ENCODE results near the gene SNAPC4. TPM values are rescaled to one million over a fixed set of nuclear protein-coding genes. Genes with fewer than 3 reads are reported as not detected.
"Not testable (repeated sequence)": the region's sequence is repeated elsewhere in the genome, so short reads cannot be mapped to it uniquely, and the experiment has no call there.

The SNAPC4 gene
- total RNA-seq, 2 experiments from 2014 or later: 9.6 to 9.9 TPM

- H3K9me3 Mint-ChIP-seq: no peaks in the 10 kb centered on the region
- peak; percentile 76 for ATAC-seq (ENCODE audit: low read depth)
- H3K27me3 Mint-ChIP-seq: no peaks in the 10 kb centered on the region
- peak; percentile 97 for DNase-seq
- H3K36me3 Mint-ChIP-seq: peaks cover 23% of the 10 kb centered on the region
- POLR2A ChIA-PET: interaction anchor here (0.5 to 1.8 kb wide), 7 partner anchors 12 to 303 kb away, joined by 3 to 7 read pairs (median 3); partner anchors contain the start of gene DNLZ
- peak within 1 kb of the TSS; percentile 90 for H3K27ac Mint-ChIP-seq
- peaks cover 27% of the 10 kb centered on the region for H3K4me1 Mint-ChIP-seq
- H3K4me3 Mint-ChIP-seq: peak within 1 kb of the TSS; percentile 94
Observed at GRCh38 chr9:136410500-136411287, 10.7 kb upstream of the SNAPC4 start, which contains the start of the genes ENTR1 and PMPCA. TSS of gene ENTR1 (minus strand) at chr9:136410614. CDS start at chr9:136410397, 217 bp downstream. TSS of gene PMPCA (plus strand) at chr9:136410658. CDS start at chr9:136410669, 11 bp downstream.

- Mint-ChIP-seq H3K4me1 (peaks cover 34% of the 10 kb centered on the region), H3K27ac (peak overlapping the region; percentile 90), H3K4me3 (peak overlapping the region; percentile 86), H3K27me3 (no peaks in the 10 kb centered on the region), H3K9me3 (no peaks in the 10 kb centered on the region), H3K36me3 (peaks cover 24% of the 10 kb centered on the region)
- peak; percentile 12 for ATAC-seq (ENCODE audit: low read depth)
- POLR2A ChIA-PET: interaction anchor here (0.6 to 1.8 kb wide), 7 partner anchors 9 to 75 kb away, joined by 3 to 7 read pairs (median 3); partner anchors contain the start of gene DNLZ
- peak; percentile 57 for DNase-seq
Observed at GRCh38 chr9:136409557-136410455, 9.8 kb upstream of the SNAPC4 start.

- ATAC-seq (ENCODE audit: low read depth) (no peak), DNase-seq (no peak)
- POLR2A ChIA-PET: interaction anchor here (0.7 kb wide), 1 partner anchor 42 kb away, joined by 7 read pairs; no protein-coding TSS in a partner anchor
- no peaks in the 10 kb centered on the region for H3K9me3 Mint-ChIP-seq
- no peak overlapping the region for H3K27ac Mint-ChIP-seq
- peaks cover 24% of the 10 kb centered on the region for H3K36me3 Mint-ChIP-seq
- no peak overlapping the region for H3K4me3 Mint-ChIP-seq
- H3K4me1 Mint-ChIP-seq: peaks cover 50% of the 10 kb centered on the region
- no peaks in the 10 kb centered on the region for H3K27me3 Mint-ChIP-seq
Observed at GRCh38 chr9:136407911-136408310, 7.9 kb upstream of the SNAPC4 start.

GRCh38 chr9:136407061-136407460 lies 7.1 kb upstream of the SNAPC4 start:
- H3K9me3 Mint-ChIP-seq; H3K27ac Mint-ChIP-seq; DNase-seq; ATAC-seq (ENCODE audit: low read depth); H3K4me3 Mint-ChIP-seq; POLR2A ChIA-PET; H3K27me3 Mint-ChIP-seq: not testable (repeated sequence)
- Mint-ChIP-seq H3K36me3 (peaks cover 31% of the 10 kb centered on the region), H3K4me1 (peaks cover 53% of the 10 kb centered on the region)

GRCh38 chr9:136405904-136406303 lies 5.9 kb upstream of the SNAPC4 start:
- H3K4me1 Mint-ChIP-seq: peaks cover 44% of the 10 kb centered on the region
- H3K36me3 Mint-ChIP-seq: peaks cover 36% of the 10 kb centered on the region
- not testable (repeated sequence) for H3K27me3 Mint-ChIP-seq; ATAC-seq (ENCODE audit: low read depth); H3K27ac Mint-ChIP-seq; H3K9me3 Mint-ChIP-seq; H3K4me3 Mint-ChIP-seq; DNase-seq
- POLR2A ChIA-PET: interaction anchor here (1.2 kb wide), 1 partner anchor 134 kb away, joined by 3 read pairs; no protein-coding TSS in a partner anchor

- peaks cover 36% of the 10 kb centered on the region for H3K36me3 Mint-ChIP-seq
- POLR2A ChIA-PET: interaction anchor here (1.2 kb wide), 1 partner anchor 134 kb away, joined by 3 read pairs; no protein-coding TSS in a partner anchor
- no peak for ATAC-seq (ENCODE audit: low read depth)
- DNase-seq: no peak
- no peak overlapping the region for H3K27ac Mint-ChIP-seq
- H3K4me3 Mint-ChIP-seq: no peak overlapping the region
- no peaks in the 10 kb centered on the region for H3K27me3 Mint-ChIP-seq
- no peaks in the 10 kb centered on the region for H3K9me3 Mint-ChIP-seq
- peaks cover 47% of the 10 kb centered on the region for H3K4me1 Mint-ChIP-seq
Observed at GRCh38 chr9:136405481-136405880, 5.5 kb upstream of the SNAPC4 start.

GRCh38 chr9:136404801-136405136 lies 4.8 kb upstream of the SNAPC4 start:
- H3K27me3 Mint-ChIP-seq: no peaks in the 10 kb centered on the region
- peak overlapping the region; percentile 69 for H3K4me3 Mint-ChIP-seq
- peaks cover 36% of the 10 kb centered on the region for H3K36me3 Mint-ChIP-seq
- peak overlapping the region; percentile 74 for H3K27ac Mint-ChIP-seq
- DNase-seq: no peak
- peaks cover 45% of the 10 kb centered on the region for H3K4me1 Mint-ChIP-seq
- ATAC-seq (ENCODE audit: low read depth): no peak
- H3K9me3 Mint-ChIP-seq: no peaks in the 10 kb centered on the region
- POLR2A ChIA-PET: interaction anchor here (0.5 to 2.6 kb wide), 5 partner anchors 34 to 246 kb away, joined by 3 to 15 read pairs (median 5); partner anchors contain the start of gene DNLZ

GRCh38 chr9:136403915-136404800 lies 4.2 kb upstream of the SNAPC4 start:
- peak overlapping the region; percentile 69 for H3K4me3 Mint-ChIP-seq
- peaks cover 34% of the 10 kb centered on the region for H3K36me3 Mint-ChIP-seq
- peaks cover 41% of the 10 kb centered on the region for H3K4me1 Mint-ChIP-seq
- H3K9me3 Mint-ChIP-seq: no peaks in the 10 kb centered on the region
- DNase-seq: peak; percentile 57
- H3K27me3 Mint-ChIP-seq: no peaks in the 10 kb centered on the region
- ATAC-seq (ENCODE audit: low read depth): peak; percentile 16
- POLR2A ChIA-PET: interaction anchor here (0.5 to 2.6 kb wide), 6 partner anchors 34 to 295 kb away, joined by 3 to 15 read pairs (median 4); partner anchors contain the start of gene DNLZ
- peak overlapping the region; percentile 74 for H3K27ac Mint-ChIP-seq

- H3K9me3 Mint-ChIP-seq: no peaks in the 10 kb centered on the region
- H3K27ac Mint-ChIP-seq: peak overlapping the region; percentile 74
- DNase-seq (peak; percentile 79), ATAC-seq (ENCODE audit: low read depth) (peak; percentile 84)
- H3K27me3 Mint-ChIP-seq: no peaks in the 10 kb centered on the region
- H3K4me3 Mint-ChIP-seq: peak overlapping the region; percentile 69
- peaks cover 30% of the 10 kb centered on the region for H3K36me3 Mint-ChIP-seq
- POLR2A ChIA-PET: interaction anchor here (1.0 to 2.6 kb wide), 4 partner anchors 35 to 294 kb away, joined by 3 to 15 read pairs (median 6); partner anchors contain the start of gene DNLZ
- peaks cover 42% of the 10 kb centered on the region for H3K4me1 Mint-ChIP-seq
Observed at GRCh38 chr9:136403538-136403914, 3.6 kb upstream of the SNAPC4 start.

GRCh38 chr9:136402067-136402466 lies 2.1 kb upstream of the SNAPC4 start:
- Mint-ChIP-seq H3K9me3 (no peaks in the 10 kb centered on the region), H3K36me3 (peaks cover 25% of the 10 kb centered on the region), H3K4me3 (peak overlapping the region; percentile 39), H3K4me1 (peaks cover 47% of the 10 kb centered on the region), H3K27me3 (no peaks in the 10 kb centered on the region), H3K27ac (peak overlapping the region; percentile 48)
- DNase-seq: no peak
- POLR2A ChIA-PET: interaction anchor here (2.6 kb wide), 1 partner anchor 39 kb away, joined by 15 read pairs; the partner anchor contains the start of gene DNLZ
- no peak for ATAC-seq (ENCODE audit: low read depth)

GRCh38 chr9:136401173-136401922 lies 1.4 kb upstream of the SNAPC4 start:
- Mint-ChIP-seq H3K27me3 (no peaks in the 10 kb centered on the region), H3K27ac (peak overlapping the region; percentile 38), H3K9me3 (no peaks in the 10 kb centered on the region), H3K4me1 (peaks cover 47% of the 10 kb centered on the region), H3K36me3 (peaks cover 23% of the 10 kb centered on the region), H3K4me3 (no peak overlapping the region)
- ATAC-seq (ENCODE audit: low read depth) (no peak), DNase-seq (no peak)
- POLR2A ChIA-PET: interaction anchor here (0.8 to 1.1 kb wide), 2 partner anchors 8 to 37 kb away, joined by 3 to 5 read pairs; partner anchors contain the start of gene DNLZ
